Activated CD4-positive, CD25-positive, alpha-beta regulatory T cell treated with anti-CD3 and anti-CD28 coated beads, Interleukin-2, amount 50 U/mL, for 24 hours (primary cell): Measurements from ENCODE around the gene DPY19L2.
"Not testable (repeated sequence)": the region's sequence is repeated elsewhere in the genome, so short reads cannot be mapped to it uniquely, and the experiment has no call there.

Experiments used
- ATAC-seq, 2 donors: fragments of 150-1000 bp; cut with Tn5 transposase; one replicate each; pipeline ENCODE4 v1.10.0; 2021; ENCODE audit warnings: mild to moderate bottlenecking in 1 of 2, moderate library complexity in 1 of 2

Gene DPY19L2

GRCh38 chr12:63658501-63658900, 9.8 kb downstream of the DPY19L2 start:
- ATAC-seq = not testable (repeated sequence)

- ATAC-seq = not testable (repeated sequence)
Observed at GRCh38 chr12:63656407-63656806, 11.9 kb downstream of the DPY19L2 start.

GRCh38 chr12:63655543-63656257, 12.6 kb downstream of the DPY19L2 start:
- ATAC-seq = not testable (repeated sequence)

GRCh38 chr12:63654481-63654880, 13.8 kb downstream of the DPY19L2 start:
- not testable (repeated sequence) for ATAC-seq

- ATAC-seq = not testable (repeated sequence)
Observed at GRCh38 chr12:63649517-63649916, 18.8 kb downstream of the DPY19L2 start.

GRCh38 chr12:63643381-63644140, 24.7 kb downstream of the DPY19L2 start:
- not testable (repeated sequence) for ATAC-seq

- ATAC-seq = not testable (repeated sequence)
Observed at GRCh38 chr12:63624258-63624657, 44.0 kb downstream of the DPY19L2 start.

- not testable (repeated sequence) for ATAC-seq
Observed at GRCh38 chr12:63615544-63615943, 52.7 kb downstream of the DPY19L2 start.

GRCh38 chr12:63611285-63611684, 57.0 kb downstream of the DPY19L2 start:
- ATAC-seq = not testable (repeated sequence)

- not testable (repeated sequence) for ATAC-seq
Observed at GRCh38 chr12:63609281-63609680, 59.0 kb downstream of the DPY19L2 start.

GRCh38 chr12:63604985-63605384, 63.3 kb downstream of the DPY19L2 start:
- not testable (repeated sequence) for ATAC-seq

GRCh38 chr12:63594828-63595227, 73.5 kb downstream of the DPY19L2 start:
- ATAC-seq = not testable (repeated sequence)

- not testable (repeated sequence) for ATAC-seq
Observed at GRCh38 chr12:63584426-63584825, 83.9 kb downstream of the DPY19L2 start.

- ATAC-seq = not testable (repeated sequence)
Observed at GRCh38 chr12:63583289-63583688, 85.0 kb downstream of the DPY19L2 start.

- ATAC-seq = not testable (repeated sequence)
Observed at GRCh38 chr12:63577631-63578030, 90.7 kb downstream of the DPY19L2 start.

GRCh38 chr12:63572038-63572437, 96.3 kb downstream of the DPY19L2 start:
- ATAC-seq = not testable (repeated sequence)

- not testable (repeated sequence) for ATAC-seq
Observed at GRCh38 chr12:63558445-63558844, 109.8 kb downstream of the DPY19L2 start.

- not testable (repeated sequence) for ATAC-seq
Observed at GRCh38 chr12:63551397-63551796, 116.9 kb downstream of the DPY19L2 start.

GRCh38 chr12:63549034-63549433, 119.3 kb downstream of the DPY19L2 start:
- not testable (repeated sequence) for ATAC-seq

- ATAC-seq = not testable (repeated sequence)
Observed at GRCh38 chr12:63545298-63545916, 122.9 kb downstream of the DPY19L2 start.

GRCh38 chr12:63538656-63539055, 129.6 kb downstream of the DPY19L2 start:
- ATAC-seq = not testable (repeated sequence)

GRCh38 chr12:63537838-63538237, 130.5 kb downstream of the DPY19L2 start:
- ATAC-seq = not testable (repeated sequence)

GRCh38 chr12:63529641-63530040, 138.7 kb downstream of the DPY19L2 start:
- not testable (repeated sequence) for ATAC-seq
